HepG2 (cell line): Measurements from ENCODE around the gene GSX1. TPM values are rescaled to one million over a fixed set of nuclear protein-coding genes. Genes with fewer than 3 reads are reported as not detected.
A peak's percentile ranks its signal among the peaks of the same experiment; 100 is the strongest.

Experiments used
- ATAC-seq: fragments of 200-7000 bp; cut with Tn5 transposase; 3 replicates; pipeline ENCODE4 v1.9.1; 2020; ENCODE audit warnings: mild to moderate bottlenecking, moderate library complexity
- BruUV-seq: library from RNA; stranded (reverse); fragments of 400-500 nt; replicated peaks from 2 replicates; lab custom pipeline; 2021; lab: Mats Ljungman, UMichigan
- CTCF ChIA-PET: fragments of 300-600 bp; formaldehyde crosslinking; extraction: SDS; loops from one replicate; lab custom pipeline; 2021; ENCODE audit warnings: low total read pairs, inconsistent platforms, low intra/inter-chr PET ratio; lab: Yijun Ruan, JAX
- POLR2A ChIA-PET: fragments of 350-600 bp; sonication (Branson Sonifier 250); formaldehyde crosslinking; loops from one replicate; lab custom pipeline; 2020; ENCODE audit warnings: antibody characterized with exemption, inconsistent platforms; lab: Yijun Ruan, JAX
- DNase-seq: peaks from one replicate; pipeline ENCODE4 v3.0.0-alpha.2; 2015; ENCODE audit warnings: low spot score
- FAIRE-seq: peaks from 3 replicates; lab custom pipeline; 2011; peaks lifted over from hg19 to GRCh38; lab: Jason Lieb, UNC
- H2AFZ ChIP-seq: one replicate; pipeline ENCODE4 v1.6.1; 2011; ENCODE audit warnings: low read length, inconsistent platforms
- H3K27ac ChIP-seq: fragments of 300-600 bp; 3 replicates; pipeline ENCODE4 v1.8.0; 2011; ENCODE audit warnings: mixed run types, mild to moderate bottlenecking, mixed read lengths, low read length, inconsistent platforms; ENCODE audit not compliant: insufficient read depth; ENCODE audit errors: extremely low read length
- H3K27me3 ChIP-seq, 2 experiments: fragments of 200-600 bp in 1 of 2; 2 replicates in 1 of 2; 3 replicates in 1 of 2; pipeline versions ENCODE4 v1.6.0 to v1.8.0; 2011; ENCODE audit warnings: low read length in 2 of 2, mild to moderate bottlenecking in 2 of 2, moderate library complexity in 2 of 2, inconsistent platforms in 1 of 2; ENCODE audit not compliant: insufficient read depth in 2 of 2, control insufficient read depth in 1 of 2
- H3K36me3 ChIP-seq, 2 experiments: fragments of 200-600 bp in 1 of 2; replicated peaks in 1 of 2; 2 replicates in 1 of 2; 3 replicates in 1 of 2; pipeline versions ENCODE4 v1.5.1 to v1.8.0; 2011; ENCODE audit warnings: low read length in 2 of 2, inconsistent platforms in 1 of 2; ENCODE audit not compliant: insufficient read depth in 2 of 2, control insufficient read depth in 1 of 2
- H3K4me1 ChIP-seq: 2 replicates; pipeline ENCODE4 v1.5.1; 2012; ENCODE audit warnings: low read length, inconsistent platforms; ENCODE audit not compliant: insufficient read depth
- H3K4me2 ChIP-seq: 2 replicates; pipeline ENCODE4 v1.6.0; 2011; ENCODE audit warnings: low read depth, low read length, inconsistent platforms
- H3K4me3 ChIP-seq, 3 experiments: fragments of 200-600 bp in 1 of 3; sonication (generic), shearing (Covaris generic) in 1 of 3; replicated peaks in 1 of 3; 2 replicates each; pipeline ENCODE4 v1.5.1; 2011 to 2016; ENCODE audit warnings: low read length in 3 of 3, inconsistent platforms in 2 of 3, low read depth in 2 of 3, mild to moderate bottlenecking in 2 of 3, control low read depth in 1 of 3, mixed read lengths in 1 of 3; ENCODE audit not compliant: insufficient read depth in 1 of 3
- H3K79me2 ChIP-seq: one replicate; pipeline ENCODE4 v1.6.1; 2011; ENCODE audit warnings: low read length, inconsistent platforms; ENCODE audit not compliant: insufficient read depth
- H3K9ac ChIP-seq: 2 replicates; pipeline ENCODE4 v1.6.0; 2011; ENCODE audit warnings: mild to moderate bottlenecking, low read depth, low read length, inconsistent platforms; ENCODE audit not compliant: insufficient read depth
- H3K9me3 ChIP-seq: 2 replicates; pipeline ENCODE4 v1.5.1; 2012; ENCODE audit warnings: mild to moderate bottlenecking, low read length
- H4K20me1 ChIP-seq: 2 replicates; pipeline ENCODE4 v1.6.0; 2011; ENCODE audit warnings: inconsistent platforms, mild to moderate bottlenecking, low read length, moderate library complexity; ENCODE audit not compliant: insufficient read depth
- ARNTL ChIP-seq: sonication (generic); formaldehyde crosslinking; IDR thresholded peaks from 2 replicates; pipeline ENCODE4 v1.4.0; 2020; ENCODE audit warnings: mild to moderate bottlenecking, missing genetic modification reagents
- BORCS8-MEF2B ChIP-seq: sonication (generic); formaldehyde crosslinking; IDR thresholded peaks from 2 replicates; pipeline ENCODE4 v1.8.0; 2022; ENCODE audit warnings: mild to moderate bottlenecking, missing genetic modification reagents
- EED ChIP-seq: sonication (generic); formaldehyde crosslinking; IDR thresholded peaks from 2 replicates; pipeline ENCODE4 v1.5.0; 2020; ENCODE audit warnings: mild to moderate bottlenecking, missing genetic modification reagents
- ETV5 ChIP-seq: IDR thresholded peaks from 2 replicates; pipeline ENCODE4 v1.6.1; 2018; ENCODE audit warnings: missing biosample characterization, missing genetic modification reagents, inconsistent platforms, borderline replicate concordance
- HNRNPH1 ChIP-seq: fragments of 200-400 bp; formaldehyde crosslinking; optimal IDR thresholded peaks from 2 replicates; pipeline ENCODE3; 2017; ENCODE audit warnings: mild to moderate bottlenecking, low read depth, low read length
- LCORL ChIP-seq, 2 experiments: fragments of 450-650 bp in 1 of 2; sonication (generic) in 1 of 2; formaldehyde crosslinking in 1 of 2; IDR thresholded peaks; 2 replicates each; pipeline versions ENCODE4 v1.5.0 to v1.6.1; 2017 to 2020; ENCODE audit warnings: antibody characterized with exemption in 1 of 2, missing genetic modification reagents in 1 of 2
- NFATC3 ChIP-seq: sonication (generic); formaldehyde crosslinking; IDR thresholded peaks from 2 replicates; pipeline ENCODE4 v1.5.1; 2020; ENCODE audit warnings: mild to moderate bottlenecking, missing genetic modification reagents
- PRDM15 ChIP-seq: sonication (generic); formaldehyde crosslinking; IDR thresholded peaks from 2 replicates; pipeline ENCODE4 v1.4.0; 2020; ENCODE audit warnings: missing genetic modification reagents
- RFX3 ChIP-seq: IDR thresholded peaks from 2 replicates; pipeline ENCODE4 v1.6.1; 2016; ENCODE audit warnings: missing biosample characterization, missing genetic modification reagents
- RFXANK ChIP-seq: IDR thresholded peaks from 2 replicates; pipeline ENCODE4 v1.6.1; 2016
- U2AF1 ChIP-seq: fragments of 200-400 bp; formaldehyde crosslinking; optimal IDR thresholded peaks from 2 replicates; pipeline ENCODE3; 2017; ENCODE audit warnings: mild to moderate bottlenecking, low read depth, low read length
- ZBTB39 ChIP-seq: sonication (generic); formaldehyde crosslinking; IDR thresholded peaks from 2 replicates; pipeline ENCODE4 v1.5.0; 2020; ENCODE audit warnings: missing genetic modification reagents
- ZNF263 ChIP-seq: sonication (generic); formaldehyde crosslinking; IDR thresholded peaks from 2 replicates; pipeline ENCODE4 v1.4.0; 2020; ENCODE audit warnings: missing genetic modification reagents
- ZNF572 ChIP-seq: sonication (generic); formaldehyde crosslinking; IDR thresholded peaks from 2 replicates; pipeline ENCODE4 v1.5.1; 2020; ENCODE audit warnings: mild to moderate bottlenecking, missing genetic modification reagents
- ZNF607 ChIP-seq: sonication (generic); formaldehyde crosslinking; IDR thresholded peaks from 2 replicates; pipeline ENCODE4 v1.5.1; 2020; ENCODE audit warnings: missing genetic modification reagents, mild to moderate bottlenecking, borderline replicate concordance
- WGBS: methylation state at CpG from one replicate; pipeline ENCODE4 v1.1.6; 2017; ENCODE audit warnings: low lambda C conversion rate; 5-methylcytosine and 5-hydroxymethylcytosine counted together
- in situ Hi-C: cut with HindIII; loops from 2 replicates; pipeline ENCODE4 v1.10.0; 2017; ENCODE audit warnings: low pct_unique_long_range_greater_than_20kb; ENCODE audit not compliant: extremely low pct_ligation_motif_present
- intact Hi-C: fragments of 100-400 bp; cut with micrococcal nuclease; formaldehyde crosslinking; loops from one replicate; pipeline ENCODE4 v1.10.0; 2022; ENCODE audit not compliant: unreplicated experiment
- polyA plus RNA-seq, 8 experiments: library from polyadenylated mRNA; depleted of rRNA in 3 of 8; stranded (reverse) in 7 of 8; unstranded in 1 of 8; fragments of >200 nt; fragmentation: Illumina TruSeq in 4 of 8; extraction: Trizol in 4 of 8; gene quantifications; 2 replicates each; pipeline versions ENCODE4 v1.2.1 to v1.2.3, GENCODE V29; 2011 to 2016; ENCODE audit warnings: low read depth in 4 of 8, missing spikeins in 1 of 8, mixed read lengths in 1 of 8; ENCODE audit not compliant: insufficient read depth in 1 of 8
- total RNA-seq, 5 experiments: library from RNA; depleted of rRNA; stranded (reverse); fragments of >200 nt; fragmentation: Illumina TruSeq; extraction: Trizol; gene quantifications; 2 replicates each; pipeline ENCODE4 v1.2.3, GENCODE V29; 2016; ENCODE audit warnings: low read depth in 1 of 5

The GSX1 gene
- total and polyA plus RNA-seq, 2 of the 13 experiments (the other 11 are each of a cell fraction or from before 2014, with no cell fraction given) = not detected

GRCh38 chr13:27775943-27776342 is 16.3 kb upstream of the GSX1 start:
- H3K9me3 ChIP-seq = no peaks in the 10 kb centered on the region
- in situ Hi-C loops = no loop called here
- FAIRE-seq (no peak), ATAC-seq (peak; percentile 58), DNase-seq (no peak)
- no peak overlapping the region for H3K4me2 ChIP-seq
- H3K36me3 ChIP-seq = no peaks in the 10 kb centered on the region
- TF ChIP-seq U2AF1 = no peak
- TF ChIP-seq LCORL (IDR thresholded peaks at IDR 0.05) = no peak
- TF ChIP-seq LCORL (CRISPR knock-in tag; IDR thresholded peaks at IDR 0.05) = no peak
- peak; percentile 89 for TF ChIP-seq PRDM15
- TF ChIP-seq ZNF263 (CRISPR knock-in tag) = no peak
- H4K20me1 ChIP-seq = no peaks in the 10 kb centered on the region
- WGBS = 12% methylated on average over 6 of the region's 13 CpGs
- POLR2A ChIA-PET = no interaction called here
- no peak overlapping the region for H3K4me3 ChIP-seq
- intact Hi-C loops = no loop called here
- CTCF ChIA-PET = no interaction called here
- no peak overlapping the region for H2AFZ ChIP-seq
- peaks cover 0 to 3% of the 10 kb centered on the region in 2 experiments; a peak in 2 of 5 replicates for H3K27me3 ChIP-seq
- H3K27ac ChIP-seq = no peak overlapping the region
- peaks cover 13% of the 10 kb centered on the region for H3K4me1 ChIP-seq
- no peaks in the 10 kb centered on the region for H3K79me2 ChIP-seq
- BruUV-seq = no TSS peak
- no peak overlapping the region for H3K9ac ChIP-seq

GRCh38 chr13:27782151-27782550 is 10.1 kb upstream of the GSX1 start:
- Histone ChIP-seq H3K9me3 (no peaks in the 10 kb centered on the region), H3K9ac (no peak overlapping the region), H3K79me2 (no peaks in the 10 kb centered on the region), H3K27me3 (peaks cover 0 to 7% of the 10 kb centered on the region in 2 experiments; a peak in 1 of 5 replicates), H4K20me1 (no peaks in the 10 kb centered on the region), H3K4me3 (no peak overlapping the region), H3K27ac (no peak overlapping the region), H2AFZ (no peak overlapping the region), H3K36me3 (no peaks in the 10 kb centered on the region), H3K4me2 (no peak overlapping the region), H3K4me1 (peaks cover 6% of the 10 kb centered on the region; the same call in 1 of the 2 replicates)
- intact Hi-C loops = no loop called here
- ATAC-seq = no peak; the same call in 2 of the 3 replicates
- BruUV-seq = no TSS peak
- CTCF ChIA-PET = no interaction called here
- 4% methylated on average over 5 of the region's 5 CpGs for WGBS
- FAIRE-seq = no peak
- POLR2A ChIA-PET = no interaction called here
- no peak for DNase-seq
- in situ Hi-C loops = no loop called here
- TF ChIP-seq ARNTL (CRISPR knock-in tag) (no peak), ETV5 (CRISPR knock-in tag) (no peak), ZBTB39 (CRISPR knock-in tag) (no peak), RFXANK (CRISPR knock-in tag) (no peak), ZNF572 (no peak), BORCS8-MEF2B (CRISPR knock-in tag) (no peak), NFATC3 (CRISPR knock-in tag) (no peak), HNRNPH1 (no peak), ZNF607 (CRISPR knock-in tag) (no peak), EED (no peak), RFX3 (CRISPR knock-in tag) (no peak)
